ENCODE data around the gene PDE4D.
"Not testable (repeated sequence)": the region's sequence is repeated elsewhere in the genome, so short reads cannot be mapped to it uniquely, and the experiment has no call there.

Gene PDE4D

DNA sequence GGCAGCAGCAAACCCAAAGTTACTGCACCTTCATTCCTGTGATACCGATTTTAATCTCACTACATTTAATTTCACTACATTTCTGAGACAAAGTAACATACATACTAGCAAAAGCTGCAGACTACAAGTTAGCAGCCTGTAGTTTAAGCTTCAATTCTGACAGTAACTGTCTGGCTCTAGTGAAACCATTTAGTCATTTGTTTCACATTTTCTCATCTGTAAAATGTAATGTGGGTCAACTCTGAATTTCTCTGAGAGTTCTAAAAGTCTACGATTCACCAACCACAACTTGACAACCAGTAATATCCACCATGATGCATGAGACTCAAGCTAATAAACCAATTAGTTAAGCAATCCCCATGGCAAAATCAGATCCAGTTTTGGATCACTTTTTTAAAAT, 408.9 kb downstream of the PDE4D start:
- no peaks in the 10 kb centered on the region for H3K4me1 Mint-ChIP-seq
- H3K27ac Mint-ChIP-seq = no peak overlapping the region

DNA sequence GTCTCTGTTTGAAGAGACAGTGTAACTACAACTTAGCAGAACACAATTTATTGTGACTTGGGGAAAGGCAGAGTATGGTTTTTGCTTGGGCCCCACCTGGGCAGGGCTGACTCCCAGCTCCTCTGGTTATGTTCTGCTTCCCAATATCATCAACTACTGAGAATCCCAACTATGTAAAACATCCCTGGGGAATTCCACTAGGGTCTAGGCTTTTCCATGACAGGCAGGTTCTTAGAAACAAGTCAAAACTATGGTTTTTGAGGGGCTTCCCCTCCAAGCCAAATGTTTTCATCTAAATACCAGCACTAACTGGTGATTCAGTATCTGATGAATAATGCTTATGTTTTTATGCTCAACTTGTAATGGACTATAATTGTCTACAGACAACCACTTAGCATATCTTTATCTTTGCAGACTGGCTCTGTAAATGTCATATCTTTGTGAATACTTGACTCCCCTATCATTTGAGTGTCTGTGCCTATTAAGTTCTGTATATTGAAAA, 409.5 kb downstream of the PDE4D start:
- Mint-ChIP-seq H3K4me3 (peak overlapping the region; percentile 12), H3K4me1 (no peaks in the 10 kb centered on the region), H3K9me3 (no peaks in the 10 kb centered on the region), H3K36me3 (no peaks in the 10 kb centered on the region), H3K27ac (no peak overlapping the region)
- ATAC-seq (peak; percentile 70), DNase-seq (ENCODE audit: low spot score in 2 of 2) (no peak)

More for the DNA sequence above, 408.9 kb downstream of the PDE4D start:
- Mint-ChIP-seq H3K36me3 (no peaks in the 10 kb centered on the region), H3K4me3 (peak overlapping the region; percentile 12), H3K9me3 (no peaks in the 10 kb centered on the region)
- DNase-seq (ENCODE audit: low spot score in 2 of 2) (no peak), ATAC-seq (peak; percentile 79)

DNA sequence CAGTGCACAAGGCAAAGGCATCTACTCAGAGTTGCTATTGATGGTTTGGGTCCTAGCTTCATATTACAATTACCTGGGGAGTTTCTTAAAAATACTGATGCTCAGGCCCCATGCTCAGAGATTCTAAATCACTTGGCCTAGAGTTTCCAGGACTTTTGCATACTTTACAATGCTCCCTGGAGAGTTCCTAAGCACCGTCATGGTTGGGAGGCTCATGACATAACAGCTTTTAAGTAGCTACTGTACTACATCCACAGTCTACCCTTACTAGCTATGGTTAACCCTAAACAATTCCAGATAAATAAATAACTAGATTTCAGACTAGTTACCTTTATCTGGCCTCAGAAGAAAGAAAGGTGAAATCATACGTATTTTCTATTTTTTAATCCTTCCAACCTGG, 414.4 kb downstream of the PDE4D start:
- Mint-ChIP-seq H3K4me3 (no peak overlapping the region), H3K36me3 (no peaks in the 10 kb centered on the region), H3K4me1 (no peaks in the 10 kb centered on the region), H3K27ac (no peak overlapping the region), H3K9me3 (no peaks in the 10 kb centered on the region)
- ATAC-seq (no peak), DNase-seq (ENCODE audit: low spot score in 2 of 2) (no peak)

DNA sequence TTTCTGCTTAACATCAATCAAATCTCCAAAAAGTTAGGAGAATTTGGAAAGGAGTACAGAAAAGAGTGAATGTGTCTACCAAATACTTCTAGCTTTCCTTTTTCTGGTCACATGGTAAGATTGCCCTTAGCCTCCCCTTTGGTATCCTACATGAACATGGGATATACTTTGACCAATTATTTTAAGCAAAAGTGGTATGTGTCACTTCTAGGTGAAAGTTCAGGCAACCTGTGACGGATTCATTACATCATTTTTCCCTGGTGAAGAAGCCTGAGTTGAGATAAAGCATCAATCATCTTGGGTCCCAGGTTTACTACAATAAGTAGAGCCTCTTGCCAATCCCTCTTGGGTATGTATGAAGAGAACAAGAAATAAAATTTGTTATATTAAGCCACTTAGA, 419.2 kb downstream of the PDE4D start:
- Mint-ChIP-seq H3K27ac (no peak overlapping the region), H3K9me3 (no peaks in the 10 kb centered on the region), H3K36me3 (no peaks in the 10 kb centered on the region), H3K4me3 (no peak overlapping the region), H3K4me1 (no peaks in the 10 kb centered on the region)
- ATAC-seq (no peak), DNase-seq (ENCODE audit: low spot score in 2 of 2) (no peak)

DNA sequence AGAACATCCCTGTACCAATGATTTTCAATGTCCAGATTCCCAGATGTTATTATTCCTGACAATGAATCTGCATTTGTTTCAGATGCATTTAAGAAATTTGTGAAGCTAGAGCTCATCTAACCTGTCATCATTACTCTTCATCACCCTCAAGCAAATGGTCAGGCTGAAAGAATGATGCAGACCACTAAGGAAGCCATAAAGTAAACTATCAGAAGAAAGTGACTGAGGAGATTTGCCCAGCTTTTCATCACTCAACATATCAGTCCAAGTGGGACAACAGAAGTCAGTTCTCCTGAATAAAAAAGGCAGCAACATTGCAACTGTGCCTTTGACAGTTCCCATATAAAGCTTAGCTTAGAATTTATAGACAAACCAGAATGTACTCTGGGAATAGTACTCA, 419.9 kb downstream of the PDE4D start:
- DNase-seq (ENCODE audit: low spot score in 2 of 2) = no peak

DNA sequence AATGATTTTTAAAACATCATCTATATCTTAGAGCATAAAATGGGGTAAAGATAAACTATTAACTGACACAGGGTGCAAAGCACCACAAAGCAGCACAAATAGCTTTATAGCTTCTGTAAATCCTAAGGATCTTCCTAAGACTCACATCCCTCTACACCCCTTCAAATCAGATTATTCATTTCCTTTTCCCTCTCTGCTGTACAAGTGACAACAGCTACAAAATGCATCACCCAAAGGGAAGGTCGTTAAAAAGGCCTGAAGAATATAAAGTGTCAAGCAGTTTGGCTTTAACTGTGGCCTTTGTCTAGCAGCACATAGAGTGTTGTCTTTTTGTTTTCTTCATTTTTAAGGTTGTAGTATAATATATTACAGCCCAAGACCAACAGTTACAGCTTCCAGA, 422.1 kb downstream of the PDE4D start:
- Mint-ChIP-seq H3K36me3 (no peaks in the 10 kb centered on the region), H3K27ac (no peak overlapping the region), H3K4me3 (no peak overlapping the region), H3K4me1 (no peaks in the 10 kb centered on the region), H3K9me3 (no peaks in the 10 kb centered on the region)
- ATAC-seq = no peak
- DNase-seq (ENCODE audit: low spot score in 2 of 2) = no peak

More for the DNA sequence above, 419.9 kb downstream of the PDE4D start:
- Mint-ChIP-seq H3K9me3 (no peaks in the 10 kb centered on the region), H3K4me3 (no peak overlapping the region), H3K27ac (no peak overlapping the region), H3K4me1 (no peaks in the 10 kb centered on the region), H3K36me3 (no peaks in the 10 kb centered on the region)
- no peak for ATAC-seq

DNA sequence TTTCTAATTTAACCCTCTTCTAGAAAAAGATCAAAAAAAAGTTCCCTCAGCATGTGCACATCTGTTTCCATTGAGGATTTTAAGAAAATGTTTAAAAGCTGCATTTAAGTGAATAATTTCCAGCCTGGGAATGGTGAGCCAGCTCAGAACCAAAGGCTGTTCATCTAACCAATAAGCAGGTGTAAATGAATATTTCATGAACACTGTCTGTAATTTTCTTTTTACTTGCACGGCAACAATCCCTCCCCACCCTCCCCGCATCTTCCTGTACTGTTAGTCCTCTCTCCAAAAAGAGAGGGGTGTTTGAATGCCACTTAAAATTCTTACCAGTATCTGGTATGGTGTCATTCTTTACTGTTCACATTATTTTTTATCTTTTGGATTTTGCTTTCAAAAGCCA, 425.6 kb downstream of the PDE4D start:
- Mint-ChIP-seq H3K4me1 (no peaks in the 10 kb centered on the region), H3K9me3 (peaks cover 4% of the 10 kb centered on the region), H3K4me3 (no peak overlapping the region), H3K27ac (no peak overlapping the region), H3K36me3 (no peaks in the 10 kb centered on the region)
- ATAC-seq (no peak), DNase-seq (ENCODE audit: low spot score in 2 of 2) (no peak)

DNA sequence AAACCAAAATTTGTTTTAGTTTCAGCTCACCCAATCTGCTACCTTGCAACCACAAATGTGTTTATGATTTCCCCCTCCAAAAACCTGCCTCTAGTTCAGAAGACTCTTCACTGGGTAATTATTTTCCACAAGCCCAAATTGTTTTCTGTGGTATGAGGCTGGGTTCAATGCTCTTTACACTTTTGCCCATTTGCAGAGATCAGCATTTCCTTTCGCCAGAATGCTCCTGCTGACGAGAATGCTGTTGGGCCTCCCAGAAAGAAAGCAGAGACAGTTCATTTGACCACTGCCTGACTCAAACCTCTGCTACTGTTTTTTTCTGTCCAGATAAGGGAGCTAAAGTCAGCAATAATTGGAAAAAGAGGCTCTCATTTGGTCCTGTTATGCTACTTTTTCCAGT, 427.3 kb downstream of the PDE4D start:
- H3K27ac Mint-ChIP-seq = no peak overlapping the region
- H3K36me3 Mint-ChIP-seq = no peaks in the 10 kb centered on the region
- ATAC-seq (no peak), DNase-seq (ENCODE audit: low spot score in 2 of 2) (no peak)
- H3K9me3 Mint-ChIP-seq = peaks cover 4% of the 10 kb centered on the region
- no peak overlapping the region for H3K4me3 Mint-ChIP-seq
- H3K4me1 Mint-ChIP-seq = no peaks in the 10 kb centered on the region

DNA sequence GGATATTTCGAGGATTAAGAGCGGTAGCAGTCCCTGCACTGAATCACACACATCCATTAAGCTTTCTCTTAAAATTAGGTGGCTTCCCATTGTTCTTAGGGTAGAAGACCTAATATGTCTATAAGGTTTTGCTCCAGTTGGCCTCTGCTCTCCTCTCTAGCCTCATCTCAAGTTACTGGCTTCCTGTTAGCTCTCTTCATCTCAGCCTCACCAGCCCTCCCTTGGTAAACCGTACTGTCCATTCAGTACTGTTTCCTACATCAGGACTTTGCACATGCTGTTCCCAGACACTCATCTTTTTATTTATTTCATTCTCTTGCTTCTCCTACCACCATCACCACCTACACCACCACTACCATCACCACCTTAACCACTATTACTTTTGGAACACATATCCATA, 428.6 kb downstream of the PDE4D start:
- DNase-seq (ENCODE audit: low spot score in 2 of 2) (no peak), ATAC-seq (no peak)
- H3K27ac Mint-ChIP-seq = no peak overlapping the region
- no peak overlapping the region for H3K4me3 Mint-ChIP-seq
- peaks cover 4% of the 10 kb centered on the region for H3K9me3 Mint-ChIP-seq
- H3K4me1 Mint-ChIP-seq = no peaks in the 10 kb centered on the region
- no peaks in the 10 kb centered on the region for H3K36me3 Mint-ChIP-seq

DNA sequence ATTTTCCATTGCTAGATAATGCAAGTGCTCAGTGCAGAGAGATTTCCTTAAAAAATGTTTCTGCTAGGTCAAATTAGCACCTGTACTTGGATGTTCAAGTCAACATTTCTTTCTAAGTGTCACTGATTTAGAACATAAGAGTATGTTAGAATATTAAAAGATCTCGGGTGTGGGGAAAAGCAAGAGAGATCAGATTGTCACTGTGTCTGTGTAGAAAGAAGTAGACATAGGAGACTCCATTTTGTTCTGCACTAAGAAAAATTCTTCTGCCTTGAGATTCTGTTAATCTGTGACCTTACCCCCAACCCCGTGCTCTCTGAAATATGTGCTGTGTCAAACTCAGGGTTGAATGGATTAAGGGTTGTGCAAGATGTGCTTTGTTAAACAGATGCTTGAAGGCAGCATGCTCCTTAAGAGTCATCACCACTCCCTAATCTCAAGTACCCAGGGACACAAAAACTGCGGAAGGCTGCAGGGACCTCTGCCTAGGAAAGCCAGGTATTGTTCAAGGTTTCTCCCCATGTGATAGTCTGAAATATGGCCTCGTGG, 429.8 kb downstream of the PDE4D start:
- H3K27ac Mint-ChIP-seq, H3K36me3 Mint-ChIP-seq: not testable (repeated sequence)

DNA sequence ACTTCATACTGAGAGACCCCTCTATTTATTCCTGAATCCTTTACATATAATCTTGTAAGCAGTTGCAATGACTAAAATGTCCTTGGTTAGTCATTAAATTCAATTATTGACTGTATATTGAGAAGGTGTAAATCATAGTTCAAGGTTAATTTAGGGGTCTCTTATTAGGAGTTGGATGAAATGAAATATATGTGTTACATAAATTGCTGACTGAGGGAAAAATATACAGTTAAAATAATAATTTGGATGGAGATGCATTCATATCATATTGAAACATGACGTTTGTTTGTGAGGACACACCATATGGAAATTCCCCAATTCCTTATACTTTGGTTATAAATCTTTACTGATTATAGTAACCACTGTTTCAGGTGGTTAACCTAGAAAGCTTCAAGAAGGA, 430.6 kb downstream of the PDE4D start:
- H3K4me3 Mint-ChIP-seq = no peak overlapping the region
- H3K36me3 Mint-ChIP-seq = no peaks in the 10 kb centered on the region
- no peaks in the 10 kb centered on the region for H3K4me1 Mint-ChIP-seq
- no peak for DNase-seq (ENCODE audit: low spot score in 2 of 2)
- ATAC-seq = no peak
- H3K9me3 Mint-ChIP-seq = peaks cover 4% of the 10 kb centered on the region
- no peak overlapping the region for H3K27ac Mint-ChIP-seq

More for the DNA sequence above, 429.8 kb downstream of the PDE4D start:
- H3K4me1 Mint-ChIP-seq; H3K4me3 Mint-ChIP-seq; DNase-seq (ENCODE audit: low spot score in 2 of 2); H3K9me3 Mint-ChIP-seq; ATAC-seq: not testable (repeated sequence)

DNA sequence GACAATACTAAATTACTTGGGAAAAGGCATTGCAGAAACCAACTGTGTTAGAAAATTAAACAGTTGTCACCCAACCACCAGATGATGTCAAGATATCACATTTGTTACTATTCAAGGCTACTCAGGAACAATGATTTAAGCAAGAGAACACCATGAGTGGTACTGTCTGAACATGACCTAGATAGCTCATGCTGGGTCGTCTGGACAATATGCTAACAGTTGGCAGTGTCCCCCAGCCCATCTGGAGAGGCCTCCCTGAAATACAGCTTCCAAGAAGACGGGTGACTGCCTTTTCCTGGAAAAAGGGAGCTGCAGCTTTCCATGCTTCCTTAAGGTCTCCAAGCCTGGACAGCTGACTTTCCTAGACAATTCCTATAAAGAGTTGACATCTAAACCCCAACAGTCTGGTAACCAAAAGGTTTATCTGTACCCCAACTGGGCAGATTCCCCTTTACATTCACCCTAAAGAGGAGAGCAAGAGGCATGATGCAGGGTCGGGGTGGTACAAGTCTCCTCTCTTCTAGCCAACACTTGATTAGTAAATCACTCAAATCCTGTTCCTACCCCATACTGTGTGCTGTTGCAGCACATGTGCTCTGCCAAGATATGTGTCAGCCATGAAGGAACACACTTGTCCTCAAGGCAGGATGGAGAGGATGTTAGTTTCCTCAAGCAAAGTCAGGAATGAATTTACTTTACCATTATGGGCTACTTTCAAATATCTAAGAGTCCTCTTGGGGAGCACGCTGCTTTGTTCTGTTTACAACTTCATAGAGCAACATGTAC, 433.0 kb downstream of the PDE4D start:
- Mint-ChIP-seq H3K9me3 (peaks cover 7% of the 10 kb centered on the region), H3K4me1 (no peaks in the 10 kb centered on the region), H3K4me3 (no peak overlapping the region), H3K36me3 (no peaks in the 10 kb centered on the region), H3K27ac (no peak overlapping the region)
- ATAC-seq (peak; percentile 16), DNase-seq (ENCODE audit: low spot score in 2 of 2) (no peak)

DNA sequence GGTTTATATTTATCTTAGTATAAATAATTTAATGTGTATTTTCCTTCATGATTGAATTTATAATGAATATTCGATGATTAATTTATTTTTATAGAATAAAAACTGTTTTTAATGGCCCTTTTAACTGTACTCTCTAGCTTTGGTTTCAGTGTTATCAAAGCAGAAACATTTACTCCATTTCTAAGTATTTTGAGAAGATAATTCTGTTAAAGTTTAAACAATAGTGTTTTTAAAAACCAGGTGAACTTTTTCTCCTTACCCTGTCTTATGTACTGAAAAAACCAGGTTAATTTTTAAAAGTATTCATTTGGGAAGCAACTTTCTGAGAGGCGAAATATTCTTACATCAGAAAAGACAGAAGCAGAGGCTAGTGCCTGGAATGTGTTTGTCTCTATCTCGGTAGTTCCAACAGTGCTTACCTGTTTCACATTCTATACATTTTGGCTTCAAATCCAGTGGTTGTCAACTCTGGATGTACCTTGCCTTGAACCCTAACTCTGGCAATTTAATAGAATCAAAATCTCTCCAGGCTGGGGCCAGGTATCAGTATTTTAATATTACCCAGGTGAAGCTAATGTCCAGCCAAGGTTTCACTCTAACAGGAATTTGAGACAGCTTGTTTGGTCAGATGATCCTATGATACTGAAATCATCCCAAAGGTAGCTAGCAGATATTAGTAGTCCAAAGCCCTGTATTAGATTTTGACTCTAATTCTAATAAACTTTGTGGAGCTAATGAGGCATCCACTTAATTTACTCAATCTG, 434.4 kb downstream of the PDE4D start:
- Mint-ChIP-seq H3K4me1 (no peaks in the 10 kb centered on the region), H3K36me3 (no peaks in the 10 kb centered on the region), H3K27ac (no peak overlapping the region), H3K4me3 (no peak overlapping the region), H3K9me3 (peaks cover 3% of the 10 kb centered on the region)
- DNase-seq (ENCODE audit: low spot score in 2 of 2) (no peak), ATAC-seq (no peak)

DNA sequence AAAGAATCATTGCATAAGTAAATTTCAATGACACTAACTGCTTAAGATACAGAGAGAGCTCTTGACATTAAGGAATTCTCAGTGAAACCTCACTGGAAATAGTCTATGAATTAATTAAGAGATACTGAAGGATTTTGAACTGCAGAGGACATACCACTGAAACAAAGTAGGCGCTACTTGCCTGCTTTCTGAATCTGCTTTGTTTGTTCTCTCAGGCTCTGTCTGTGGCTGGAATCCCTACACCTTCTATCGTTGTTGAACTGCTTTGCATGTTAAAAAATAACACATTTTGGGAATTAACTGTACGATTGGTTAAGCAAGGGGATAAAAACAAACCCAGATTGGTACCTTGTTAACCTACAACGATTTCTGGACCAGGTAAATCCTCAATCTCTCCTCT, 435.2 kb downstream of the PDE4D start:
- Mint-ChIP-seq H3K4me3 (no peak overlapping the region), H3K4me1 (no peaks in the 10 kb centered on the region), H3K9me3 (peaks cover 3% of the 10 kb centered on the region), H3K27ac (no peak overlapping the region), H3K36me3 (no peaks in the 10 kb centered on the region)
- ATAC-seq = no peak
- DNase-seq (ENCODE audit: low spot score in 2 of 2) = no peak

DNA sequence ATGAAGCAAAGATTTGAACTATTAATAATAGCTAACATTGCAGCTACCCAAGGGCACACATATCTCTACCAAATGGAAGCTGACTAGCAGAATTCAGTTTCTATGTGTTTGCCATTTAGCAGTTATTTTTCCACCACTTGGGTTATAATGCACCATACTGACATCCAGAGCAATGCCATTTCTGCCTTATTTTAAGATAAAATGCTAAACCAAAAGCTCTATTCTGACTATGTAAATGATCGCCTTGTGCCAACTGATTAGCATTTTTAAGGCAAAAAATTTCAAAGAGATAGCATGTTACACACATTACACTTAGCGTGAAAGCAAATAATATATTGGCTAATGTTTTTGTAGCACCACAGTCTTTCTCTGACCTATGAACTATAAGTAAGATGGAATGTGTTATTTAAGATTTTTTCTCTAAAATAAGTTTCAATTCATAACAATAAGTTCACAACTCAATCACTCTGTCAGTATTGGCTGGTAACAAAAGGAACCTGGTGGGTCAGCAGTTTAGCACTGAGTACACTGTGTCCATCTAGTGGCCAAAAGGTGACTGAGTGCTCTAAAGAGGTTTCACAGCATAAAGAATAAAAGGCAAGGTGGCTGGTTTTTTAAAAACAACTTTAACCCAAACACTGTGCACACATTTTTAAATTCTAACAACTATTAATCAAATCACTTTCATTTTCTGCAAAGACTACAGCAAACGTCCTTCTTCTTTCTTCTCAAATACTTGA, 443.5 kb downstream of the PDE4D start:
- H3K4me3 Mint-ChIP-seq = no peak overlapping the region
- H3K4me1 Mint-ChIP-seq = no peaks in the 10 kb centered on the region
- DNase-seq (ENCODE audit: low spot score in 2 of 2) = no peak
- H3K36me3 Mint-ChIP-seq = no peaks in the 10 kb centered on the region
- no peaks in the 10 kb centered on the region for H3K9me3 Mint-ChIP-seq
- no peak overlapping the region for H3K27ac Mint-ChIP-seq
- ATAC-seq = no peak

All from stimulated activated effector memory CD8-positive, alpha-beta T cell treated with anti-CD3 and anti-CD28 coated beads, Interleukin-12 subunit alpha, Interleukin-12 subunit beta, amount 100 ng/mL, for 72 hours (primary cell).